Esophagus (tissue), 2 donors: ENCODE results near the gene GRIA4. TPM values are rescaled to one million over a fixed set of nuclear protein-coding genes. Genes with fewer than 3 reads are reported as not detected.

Experiments used
- H3K27ac ChIP-seq, 2 donors: one replicate each; pipeline ENCODE4 v1.5.1; 2013; ENCODE audit warnings: low read depth in 2 of 2, mild to moderate bottlenecking in 2 of 2, inconsistent platforms in 1 of 2, low read length in 1 of 2, moderate library complexity in 1 of 2
- H3K27me3 ChIP-seq, 2 donors: one replicate each; pipeline ENCODE4 v1.6.1; 2013; ENCODE audit warnings: low read length in 2 of 2, control low read depth in 1 of 2, mild to moderate bottlenecking in 1 of 2; ENCODE audit not compliant: insufficient read depth in 2 of 2, control insufficient read depth in 1 of 2
- H3K36me3 ChIP-seq, 2 donors: one replicate each; pipeline ENCODE4 v1.6.1; 2013; ENCODE audit warnings: low read length in 1 of 2; ENCODE audit not compliant: control insufficient read depth in 2 of 2, insufficient read depth in 2 of 2
- H3K4me1 ChIP-seq, 2 donors: one replicate each; pipeline ENCODE4 v1.6.1; 2013; ENCODE audit warnings: low read length in 1 of 2; ENCODE audit not compliant: control insufficient read depth in 2 of 2, insufficient read depth in 2 of 2
- H3K4me3 ChIP-seq, 2 donors: one replicate each; pipeline ENCODE4 v1.5.1; 2013; ENCODE audit warnings: low read length in 2 of 2, mild to moderate bottlenecking in 2 of 2, low read depth in 1 of 2, moderate library complexity in 1 of 2
- H3K9me3 ChIP-seq, 2 donors: one replicate each; pipeline ENCODE4 v1.6.1; 2013; ENCODE audit warnings: mild to moderate bottlenecking in 2 of 2, low read depth in 1 of 2, low read length in 1 of 2, moderate library complexity in 1 of 2; ENCODE audit not compliant: control insufficient read depth in 2 of 2, insufficient read depth in 1 of 2
- WGBS, 2 donors: extraction: QIAGEN DNeasy Blood & Tissue Kit; methylation state at CpG; one replicate each; pipeline ENCODE4 v1.1.7; 2013; 5-methylcytosine and 5-hydroxymethylcytosine counted together
- polyA plus RNA-seq, 2 donors: library from polyadenylated mRNA; stranded (reverse); fragments of 200-250 nt; gene quantifications; one replicate each; pipeline ENCODE4 v1.2.3, GENCODE V29; 2013
- donor health status: healthy with polysubstance abuse.
- donor health status: Bipolar disorder and iron deficiency.

GRIA4 gene
- polyA plus RNA-seq, 2 donors = not detected

- Histone ChIP-seq H3K27me3 (no peaks in the 10 kb centered on the region), H3K9me3 (no peaks in the 10 kb centered on the region), H3K4me1 (no peaks in the 10 kb centered on the region), H3K27ac (no peak overlapping the region), H3K4me3 (no peak overlapping the region), H3K36me3 (no peaks in the 10 kb centered on the region)
- WGBS, 2 donors = 70 to 74% methylated on average over 1 of the region's 1 CpG
These were observed 57.6 kb downstream of the GRIA4 start for GRCh38 chr11:105667441-105667840.

DNA sequence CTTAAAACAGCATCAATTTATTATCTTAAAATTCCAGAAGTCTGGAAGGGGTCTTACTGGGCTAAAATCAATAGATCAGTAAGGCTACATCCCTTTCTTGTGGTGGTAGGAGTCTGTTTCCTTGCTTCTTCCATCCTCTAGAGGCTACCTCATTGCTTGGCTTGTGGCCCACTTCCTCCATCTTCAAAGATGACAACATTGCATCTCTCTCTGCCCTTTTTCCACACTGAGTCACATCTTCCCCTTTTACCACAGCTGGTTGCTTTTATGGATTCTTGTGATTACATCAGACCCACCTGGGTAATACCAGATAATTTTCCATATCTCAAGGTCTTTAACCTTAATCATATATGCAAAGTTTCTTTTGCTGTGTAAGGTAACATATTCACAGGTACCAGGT is 60.9 kb downstream of the GRIA4 start:
- Histone ChIP-seq H3K36me3 (no peaks in the 10 kb centered on the region), H3K27me3 (no peaks in the 10 kb centered on the region), H3K4me1 (no peaks in the 10 kb centered on the region), H3K9me3 (no peaks in the 10 kb centered on the region), H3K4me3 (no peak overlapping the region), H3K27ac (no peak overlapping the region)

- Histone ChIP-seq H3K4me3 (no peak overlapping the region), H3K27me3 (no peaks in the 10 kb centered on the region), H3K9me3 (no peaks in the 10 kb centered on the region), H3K36me3 (no peaks in the 10 kb centered on the region), H3K27ac (no peak overlapping the region), H3K4me1 (no peaks in the 10 kb centered on the region)
- 21 to 25% methylated on average over 3 of the region's 3 CpGs for WGBS, 2 donors
These were observed 63.2 kb downstream of the GRIA4 start for GRCh38 chr11:105673089-105673488.

- Histone ChIP-seq H3K4me3 (no peak overlapping the region), H3K36me3 (no peaks in the 10 kb centered on the region), H3K4me1 (no peaks in the 10 kb centered on the region), H3K27ac (no peak overlapping the region), H3K9me3 (no peaks in the 10 kb centered on the region), H3K27me3 (no peaks in the 10 kb centered on the region)
- WGBS, 2 donors = 70 to 83% methylated on average over 2 of the region's 2 CpGs
These were observed 79.8 kb downstream of the GRIA4 start for GRCh38 chr11:105689631-105690030.

- H3K36me3 ChIP-seq = no peaks in the 10 kb centered on the region
- no peak overlapping the region for H3K4me3 ChIP-seq
- H3K4me1 ChIP-seq = no peaks in the 10 kb centered on the region
- H3K27ac ChIP-seq = no peak overlapping the region
- no peaks in the 10 kb centered on the region for H3K27me3 ChIP-seq
- WGBS, 2 donors = 44 to 56% methylated on average over 1 of the region's 1 CpG
- H3K9me3 ChIP-seq = no peaks in the 10 kb centered on the region
These were observed 80.6 kb downstream of the GRIA4 start for GRCh38 chr11:105690467-105690866.

- H3K4me3 ChIP-seq = no peak overlapping the region
- no peaks in the 10 kb centered on the region for H3K4me1 ChIP-seq
- 45 to 50% methylated on average over 2 of the region's 2 CpGs for WGBS, 2 donors
These were observed 83.3 kb downstream of the GRIA4 start for GRCh38 chr11:105693075-105693759.

GRCh38 chr11:105696000-105696399 is 86.1 kb downstream of the GRIA4 start:
- Histone ChIP-seq H3K36me3 (no peaks in the 10 kb centered on the region), H3K4me3 (no peak overlapping the region), H3K27me3 (no peaks in the 10 kb centered on the region), H3K27ac (no peak overlapping the region), H3K9me3 (no peaks in the 10 kb centered on the region), H3K4me1 (no peaks in the 10 kb centered on the region)
- WGBS, 2 donors = 77 to 89% methylated on average over 2 of the region's 2 CpGs

More at GRCh38 chr11:105693075-105693759, 83.3 kb downstream of the GRIA4 start:
- Histone ChIP-seq H3K27ac (no peak overlapping the region), H3K27me3 (no peaks in the 10 kb centered on the region), H3K9me3 (no peaks in the 10 kb centered on the region), H3K36me3 (no peaks in the 10 kb centered on the region)

- Histone ChIP-seq H3K36me3 (no peaks in the 10 kb centered on the region), H3K4me3 (no peak overlapping the region), H3K27me3 (no peaks in the 10 kb centered on the region), H3K27ac (no peak overlapping the region), H3K9me3 (no peaks in the 10 kb centered on the region), H3K4me1 (no peaks in the 10 kb centered on the region)
- WGBS, 2 donors = 36 to 39% methylated on average over 1 of the region's 1 CpG
These were observed 87.4 kb downstream of the GRIA4 start for GRCh38 chr11:105697291-105697690.

- H3K4me1 ChIP-seq = no peaks in the 10 kb centered on the region
- WGBS, 2 donors = 42 to 60% methylated on average over 3 of the region's 3 CpGs
- H3K36me3 ChIP-seq = no peaks in the 10 kb centered on the region
- no peak overlapping the region for H3K27ac ChIP-seq
- H3K27me3 ChIP-seq = no peaks in the 10 kb centered on the region
- H3K4me3 ChIP-seq = no peak overlapping the region
- H3K9me3 ChIP-seq = no peaks in the 10 kb centered on the region
These were observed 89.3 kb downstream of the GRIA4 start for GRCh38 chr11:105699203-105699602.

GRCh38 chr11:105700271-105700670 is 90.4 kb downstream of the GRIA4 start:
- Histone ChIP-seq H3K9me3 (no peaks in the 10 kb centered on the region), H3K27ac (no peak overlapping the region), H3K36me3 (no peaks in the 10 kb centered on the region), H3K4me3 (no peak overlapping the region), H3K4me1 (no peaks in the 10 kb centered on the region), H3K27me3 (no peaks in the 10 kb centered on the region)
